HG02970 (cell line): ENCODE measurements around the gene SLC44A3.

Experiments used
- ATAC-seq: cut with Tn5 transposase; IDR thresholded peaks from one replicate; pipeline ENCODE4 v1.9.1; 2021; ENCODE audit warnings: mild to moderate bottlenecking, moderate library complexity, moderate number of reproducible peaks; ENCODE audit not compliant: unreplicated experiment, low FRiP score

The SLC44A3 gene

DNA sequence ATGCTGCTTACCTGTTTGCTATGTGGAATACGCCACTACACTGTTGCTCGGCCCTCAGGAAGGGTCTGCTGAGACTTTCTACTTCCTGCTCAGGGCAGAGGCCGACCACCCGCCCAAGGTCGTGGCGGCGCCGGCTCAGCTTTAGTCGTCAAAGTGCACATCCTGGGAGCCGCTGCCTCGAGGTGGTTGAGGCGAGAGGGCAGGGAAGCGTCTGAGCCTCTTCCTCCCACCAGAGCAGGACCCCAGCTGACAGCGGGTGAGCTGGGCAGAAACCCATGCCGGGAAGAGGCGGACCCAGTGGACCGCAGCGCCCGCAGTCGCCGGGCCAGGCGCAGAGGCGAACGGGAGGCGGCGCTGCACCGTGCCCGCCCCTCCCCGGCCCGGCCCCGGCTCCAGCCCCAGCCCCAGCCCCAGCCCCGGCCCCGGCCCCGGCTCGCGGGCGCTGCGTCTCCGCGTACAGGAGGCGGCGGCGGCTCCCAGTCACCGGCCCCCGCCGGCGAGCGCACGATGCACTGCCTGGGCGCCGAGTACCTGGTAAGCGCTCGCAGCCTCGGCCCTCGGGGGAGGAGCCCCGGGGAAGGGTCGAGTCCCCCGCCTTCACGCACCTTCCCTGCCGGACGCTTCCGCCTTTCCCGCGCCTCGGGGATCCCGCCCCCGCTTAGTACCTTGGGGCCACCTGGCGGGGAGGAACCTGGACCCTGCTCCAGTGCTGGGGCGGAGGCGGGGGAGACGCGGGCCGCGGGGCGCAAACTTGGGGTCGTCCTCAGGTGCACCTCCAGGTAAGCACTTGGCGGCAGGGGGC lies at the start of gene SLC44A3:
SLC44A3 (plus strand) TSS at position 413 of the 802 bp plus-strand sequence; CDS start at position 508, 95 bp downstream.
- no peak for ATAC-seq

DNA sequence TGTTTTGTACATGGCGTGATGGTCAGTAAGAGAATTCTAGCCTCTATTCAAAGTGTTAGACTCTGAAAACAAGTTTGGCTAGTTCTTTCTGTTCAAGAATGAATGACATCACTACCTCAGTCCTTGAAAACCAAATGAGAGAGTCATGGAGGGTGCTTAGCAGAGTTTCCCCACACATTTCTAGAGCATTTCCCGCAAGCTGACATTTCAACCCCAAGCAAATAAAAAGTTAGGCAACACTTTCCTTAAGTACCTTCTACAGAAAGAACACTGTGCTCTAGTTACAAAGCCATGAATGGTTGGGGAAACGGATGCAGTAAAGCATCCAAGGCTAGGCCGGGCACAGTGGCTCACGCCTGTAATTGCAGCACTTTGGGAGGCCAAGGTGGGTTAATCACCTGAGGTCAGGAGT lies 47.9 kb upstream of the SLC44A3 start:
- no peak for ATAC-seq

- ATAC-seq, result no peak
These were observed 47.3 kb upstream of the SLC44A3 start for GRCh38 chr1:94772845-94773244.

DNA sequence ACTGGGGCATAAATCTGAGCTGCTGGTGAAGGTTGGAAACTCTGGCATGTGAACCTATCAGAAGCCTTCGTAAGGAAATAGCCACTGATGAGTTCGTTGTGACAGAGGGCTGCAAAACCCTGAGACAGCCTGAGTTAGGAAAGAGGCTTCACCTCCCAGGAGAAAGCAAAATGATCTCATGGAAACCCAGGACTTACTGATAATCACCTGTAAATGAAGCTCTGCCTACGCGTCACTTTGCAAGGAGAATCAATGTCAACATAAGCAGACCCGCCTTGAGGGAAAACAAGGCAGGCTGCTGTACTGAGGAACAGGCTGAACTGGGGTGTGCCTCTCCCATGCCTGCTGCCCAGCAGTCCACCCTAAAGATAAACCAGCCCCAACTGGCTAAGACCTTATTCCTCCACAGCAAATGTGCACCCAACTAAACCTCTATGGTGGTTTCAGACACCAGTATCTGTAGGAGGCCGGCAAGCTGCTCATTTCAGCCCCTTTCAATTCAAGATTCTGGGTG lies 46.8 kb upstream of the SLC44A3 start:
- no peak for ATAC-seq

GRCh38 chr1:94773931-94774422 lies 46.2 kb upstream of the SLC44A3 start:
- ATAC-seq, result no peak

- ATAC-seq, result no peak
These were observed 43.7 kb upstream of the SLC44A3 start for GRCh38 chr1:94776474-94776873.

DNA sequence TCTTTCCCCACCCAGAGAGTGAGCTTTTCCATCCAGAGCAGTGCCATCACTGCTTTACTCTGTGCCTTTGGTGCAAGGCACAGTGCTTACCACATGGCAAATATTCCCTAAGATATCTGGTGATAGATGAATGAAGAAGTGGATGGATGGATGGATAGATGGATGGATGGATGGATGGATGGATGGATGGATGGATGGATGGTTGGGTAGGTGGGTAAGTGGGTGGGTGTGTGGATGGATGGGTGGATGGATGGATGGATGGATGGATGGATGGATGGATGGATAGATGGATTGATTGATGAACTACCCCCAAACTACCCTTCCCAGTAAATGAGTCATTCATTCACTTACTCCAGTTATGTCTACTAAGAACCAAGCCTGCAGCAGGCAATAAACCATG lies 42.9 kb upstream of the SLC44A3 start:
- ATAC-seq, result no peak

DNA sequence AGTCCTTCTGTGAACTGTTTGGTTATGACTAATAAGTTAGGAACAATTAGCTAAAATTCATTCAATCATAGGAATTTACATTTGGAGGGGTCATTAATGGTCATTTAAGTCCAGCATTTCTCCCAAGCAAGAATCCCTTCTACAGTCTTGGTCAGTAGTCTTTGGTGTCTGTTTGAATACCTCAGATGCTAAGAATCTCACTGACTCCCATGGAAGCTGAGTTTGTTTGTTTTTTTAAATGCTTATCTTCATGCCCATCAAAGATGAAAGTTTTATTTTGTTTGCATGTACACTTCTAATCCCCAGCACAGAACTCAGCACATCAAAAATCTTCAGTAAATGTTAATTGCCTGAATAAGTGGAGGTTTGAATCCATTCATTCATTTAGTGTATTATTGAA lies 41.3 kb upstream of the SLC44A3 start:
- no peak for ATAC-seq

DNA sequence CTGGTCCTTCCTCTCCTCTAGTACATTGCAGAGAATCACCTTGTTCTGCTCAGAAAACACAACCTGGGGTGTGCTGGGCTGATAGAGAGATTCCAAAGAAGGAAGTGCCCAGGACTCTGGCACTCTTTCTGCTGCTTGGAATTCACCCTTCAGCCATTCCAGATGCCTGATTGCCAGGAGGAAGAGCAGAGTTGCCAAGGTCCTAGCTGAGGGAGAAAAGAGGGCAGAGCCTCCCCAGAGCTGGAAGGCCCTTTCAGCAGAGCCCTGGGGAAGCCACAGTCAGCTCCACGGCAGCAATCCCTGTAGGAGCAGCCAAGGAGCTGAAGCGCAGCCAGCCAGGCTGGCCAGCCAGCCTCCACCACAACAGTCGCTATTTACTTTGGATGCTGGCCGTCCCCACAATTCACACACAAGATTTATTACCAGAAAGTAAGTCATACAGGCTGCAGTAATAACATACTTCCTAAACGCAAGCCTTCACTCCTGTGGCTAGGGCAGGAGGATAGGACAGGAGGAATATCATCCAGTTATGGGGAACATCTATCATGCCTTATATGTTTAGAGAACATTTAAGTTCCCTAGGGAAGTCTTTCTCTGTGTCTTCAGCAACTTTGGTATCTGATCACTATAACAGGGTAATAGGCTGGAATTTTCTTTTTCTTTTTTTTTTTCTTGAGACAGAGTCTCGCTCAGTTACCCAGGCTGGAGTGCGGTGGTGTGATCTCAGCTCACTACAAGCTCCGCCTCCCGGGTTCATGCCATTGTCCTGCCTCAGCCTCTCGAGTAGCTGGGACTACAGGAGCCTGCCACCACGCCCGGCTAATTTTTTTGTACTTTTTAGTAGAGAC lies 36.6 kb upstream of the SLC44A3 start:
- ATAC-seq, result no peak

GRCh38 chr1:94784190-94784515 lies 36.0 kb upstream of the SLC44A3 start:
- ATAC-seq, result no peak

GRCh38 chr1:94787691-94788090 lies 32.5 kb upstream of the SLC44A3 start:
- ATAC-seq, result no peak

- ATAC-seq, result no peak
These were observed 29.9 kb upstream of the SLC44A3 start for GRCh38 chr1:94790246-94790645.

- no peak for ATAC-seq
These were observed 29.5 kb upstream of the SLC44A3 start for GRCh38 chr1:94790670-94791069.

DNA sequence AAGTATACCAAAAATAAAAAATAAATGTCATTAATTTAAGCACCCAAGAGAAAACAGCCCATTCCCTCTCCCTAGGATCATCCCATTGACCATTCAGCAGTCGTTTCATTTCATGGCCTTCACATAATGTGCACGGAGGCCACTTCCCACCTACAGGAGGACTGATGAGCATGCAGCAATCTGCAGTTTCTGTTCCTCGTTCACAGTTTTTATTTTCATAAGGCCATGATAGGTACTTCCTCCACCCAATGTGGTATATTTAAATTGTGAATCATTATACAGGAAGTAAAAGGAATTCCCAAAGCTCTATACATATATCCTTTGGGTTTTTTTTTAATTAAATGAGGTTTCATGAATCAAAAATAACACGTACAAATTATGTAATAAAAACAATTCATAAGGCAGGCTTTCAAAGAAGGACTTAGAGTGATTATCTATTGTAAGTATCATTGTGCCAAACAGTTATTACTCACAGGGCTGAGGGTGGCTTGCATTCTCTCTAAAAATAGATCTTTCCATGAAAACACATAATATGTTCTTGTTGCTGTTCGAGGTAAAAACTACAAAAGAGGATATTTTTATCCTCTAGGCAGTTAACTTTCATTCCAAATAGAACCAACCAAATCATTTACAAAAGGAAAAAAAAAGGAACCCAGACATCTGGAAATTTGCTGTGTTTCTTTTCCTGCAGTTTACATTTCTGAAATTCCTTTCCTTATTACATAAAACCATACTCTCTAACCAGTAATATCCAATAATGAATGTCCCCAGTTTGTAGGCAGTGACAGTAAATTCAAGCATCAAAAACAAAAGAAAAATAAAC lies 27.5 kb upstream of the SLC44A3 start:
- peak; percentile 72 for ATAC-seq

- no peak for ATAC-seq
These were observed 26.9 kb upstream of the SLC44A3 start for GRCh38 chr1:94793296-94793656.

DNA sequence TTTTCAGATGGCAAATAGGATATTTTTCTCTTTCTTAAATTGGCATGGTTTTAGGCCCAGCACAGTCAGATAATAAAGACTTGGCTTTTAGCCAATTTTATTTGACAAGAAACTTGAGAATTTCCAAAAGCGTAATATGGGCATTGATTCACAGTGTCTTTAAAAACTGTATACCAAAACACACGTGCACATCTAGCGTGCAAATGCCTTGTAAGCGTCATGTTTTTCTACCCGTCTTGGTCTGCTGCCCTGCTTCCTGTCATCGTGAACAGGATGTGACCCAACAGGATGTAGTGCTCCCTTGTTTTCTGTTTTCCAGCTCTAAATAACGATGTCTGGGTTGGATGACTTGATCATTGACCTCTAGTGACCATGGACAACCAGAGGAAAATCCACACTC lies 24.7 kb upstream of the SLC44A3 start:
- ATAC-seq, result no peak

DNA sequence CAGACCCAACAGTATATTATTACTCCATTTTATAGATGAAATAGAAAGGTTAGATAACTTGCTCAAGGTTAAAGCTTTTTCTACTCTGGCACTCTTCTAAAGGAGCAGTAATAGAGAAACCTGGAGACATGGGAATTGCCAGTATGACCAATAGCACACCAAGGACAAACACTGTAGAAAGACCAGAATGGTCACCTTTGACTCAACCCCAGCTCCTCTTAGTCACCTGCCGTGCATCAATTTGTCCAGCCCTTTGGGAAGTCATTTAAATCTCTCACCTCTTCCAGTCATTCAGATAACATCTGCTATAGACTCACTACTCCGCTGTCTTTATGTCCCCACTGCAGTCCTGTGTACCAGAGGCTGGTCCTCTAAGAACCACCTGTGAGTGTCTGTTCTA lies 23.9 kb upstream of the SLC44A3 start:
- ATAC-seq, result no peak

DNA sequence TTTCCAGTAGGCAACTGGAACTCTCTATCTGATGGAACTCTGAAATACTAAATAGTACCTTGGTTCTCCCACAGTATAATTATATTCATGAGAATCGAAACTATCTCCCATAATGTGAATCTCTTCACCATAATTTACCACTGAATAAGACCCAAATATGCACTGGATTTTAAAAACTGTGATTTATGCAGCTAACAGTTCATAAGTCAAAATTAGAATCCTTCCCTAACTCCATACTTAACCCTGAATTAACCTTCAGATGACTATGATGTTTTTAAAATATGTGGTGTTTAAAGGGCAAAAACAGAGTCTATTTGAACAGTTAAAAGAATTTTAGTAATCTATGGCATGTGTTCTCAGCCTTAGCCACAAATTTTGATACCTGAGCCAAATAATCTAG lies 22.9 kb upstream of the SLC44A3 start:
- ATAC-seq, result no peak

DNA sequence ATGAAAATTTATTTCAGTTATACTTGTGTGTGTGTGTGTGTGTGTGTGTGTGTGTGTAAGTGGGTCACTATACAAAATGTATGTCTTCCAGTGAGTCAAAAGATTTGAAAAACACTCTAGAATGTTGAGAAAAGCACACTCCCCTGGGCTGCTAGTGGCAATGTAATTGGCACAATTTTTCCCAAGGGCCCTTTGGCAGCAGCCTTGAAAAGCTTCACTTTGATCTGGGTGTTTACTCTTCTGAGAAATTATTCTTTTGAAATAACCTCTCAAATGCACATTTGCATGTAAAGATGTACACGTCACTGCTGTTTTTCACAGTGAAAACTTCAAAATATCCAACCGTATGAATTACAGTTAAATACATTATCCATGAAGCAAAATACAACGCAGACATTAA lies 22.1 kb upstream of the SLC44A3 start:
- ATAC-seq, result no peak

DNA sequence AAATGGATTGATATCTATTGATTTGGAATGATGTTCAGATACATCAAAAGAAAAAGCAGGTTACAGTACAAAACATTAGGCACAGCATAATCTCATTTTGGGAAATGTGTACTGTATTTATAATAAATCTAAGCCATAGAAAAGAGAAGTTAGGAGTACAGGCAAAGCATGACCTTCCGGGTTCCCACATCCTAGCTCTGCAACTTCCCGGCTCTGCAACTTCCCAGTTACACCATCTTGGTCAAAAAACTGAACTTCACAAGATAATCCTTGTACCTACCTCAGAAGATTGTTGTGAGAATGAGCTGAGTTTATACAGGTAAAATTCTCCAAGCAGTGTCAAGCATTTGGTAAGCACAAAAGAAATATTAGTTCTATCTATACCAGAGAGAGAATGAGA lies 21.7 kb upstream of the SLC44A3 start:
- ATAC-seq, result no peak

DNA sequence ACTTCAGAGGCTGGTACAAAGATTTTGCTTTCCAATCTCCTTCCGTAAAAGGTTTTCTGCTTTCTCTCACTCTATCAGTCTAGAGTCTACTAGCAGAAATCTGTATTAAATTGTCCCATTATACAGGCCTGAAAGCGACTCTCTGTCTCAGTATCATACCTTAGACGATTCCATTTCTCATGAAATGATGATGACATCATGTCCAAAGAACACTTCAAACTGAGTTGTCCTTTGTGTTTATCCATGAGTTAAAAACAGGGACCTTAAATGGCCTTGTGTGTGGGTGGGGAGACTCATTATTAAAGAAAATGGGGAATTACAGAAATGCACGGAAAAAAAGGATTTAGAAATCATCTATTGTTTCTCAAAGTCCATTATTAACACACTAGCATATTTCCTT lies 21.0 kb upstream of the SLC44A3 start:
- ATAC-seq, result no peak
